ENCODE data around the gene GPAT3.

DNA sequence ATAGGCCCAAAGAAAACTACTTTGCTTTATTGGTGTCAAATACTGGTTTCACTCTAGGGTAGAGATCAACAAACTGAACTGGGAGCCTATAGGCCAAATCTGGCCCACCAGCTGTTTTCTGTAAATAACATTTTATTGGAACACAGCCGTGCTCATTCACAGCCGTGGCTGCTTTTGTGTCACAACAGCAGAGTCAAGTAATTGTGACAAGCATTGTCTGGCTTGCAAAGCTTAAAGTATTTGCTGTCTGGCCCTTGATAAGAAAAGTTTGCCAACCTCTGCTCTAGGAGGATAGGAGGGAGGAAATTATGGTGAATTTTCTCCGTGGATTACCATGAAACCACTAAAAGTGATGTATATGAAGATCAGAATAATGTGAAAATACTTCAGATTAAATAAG, 53.4 kb downstream of the GPAT3 start:
- TF ChIP-seq CTCF (IDR thresholded peaks at IDR 0.05) (no peak), POLR2A (IDR thresholded peaks at IDR 0.05) (no peak)

Data from body of pancreas (tissue), 4 donors.